Measurements from ENCODE around the gene C1orf35.
A peak's percentile ranks its signal among the peaks of the same experiment; 100 is the strongest.

The C1orf35 gene

GRCh38 chr1:228109962-228110488 is 6.9 kb upstream of the C1orf35 start:
- DNase-seq (ENCODE audit: low spot score): no peak

- DNase-seq (ENCODE audit: low spot score): peak; percentile 94
Measured at GRCh38 chr1:228109073-228109961, 6.2 kb upstream of the C1orf35 start, which contains the start of gene MRPL55. Gene MRPL55 (minus strand): TSS chr1:228109299. CDS start chr1:228108260, 1,039 bp downstream.

GRCh38 chr1:228108742-228109072 is 5.6 kb upstream of the C1orf35 start:
- DNase-seq (ENCODE audit: low spot score): no peak

GRCh38 chr1:228108055-228108690 is 5.0 kb upstream of the C1orf35 start:
- DNase-seq (ENCODE audit: low spot score): no peak

DNA sequence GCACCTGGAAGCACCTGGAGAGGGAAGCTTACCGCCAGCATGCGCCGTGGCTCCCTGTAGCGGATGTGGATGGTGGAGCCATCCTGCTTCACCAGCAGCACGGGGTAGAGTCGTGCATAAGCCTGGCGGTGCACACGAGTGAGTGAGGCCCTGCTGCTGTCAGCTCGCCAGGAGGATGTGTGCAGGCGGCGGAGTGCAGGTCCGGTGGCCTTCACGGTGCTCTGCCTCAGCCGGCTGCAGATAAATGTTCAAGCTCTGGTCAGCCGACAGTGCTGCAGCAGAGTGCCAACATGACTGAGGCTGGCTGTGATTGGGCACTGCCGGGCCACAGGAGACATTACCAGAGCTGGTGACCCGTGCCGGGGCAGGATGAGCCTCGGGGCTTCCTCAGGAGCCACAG is 4.5 kb upstream of the C1orf35 start:
- DNase-seq (ENCODE audit: low spot score): no peak

GRCh38 chr1:228106800-228107054 is 3.6 kb upstream of the C1orf35 start:
- no peak for DNase-seq (ENCODE audit: low spot score)

DNA sequence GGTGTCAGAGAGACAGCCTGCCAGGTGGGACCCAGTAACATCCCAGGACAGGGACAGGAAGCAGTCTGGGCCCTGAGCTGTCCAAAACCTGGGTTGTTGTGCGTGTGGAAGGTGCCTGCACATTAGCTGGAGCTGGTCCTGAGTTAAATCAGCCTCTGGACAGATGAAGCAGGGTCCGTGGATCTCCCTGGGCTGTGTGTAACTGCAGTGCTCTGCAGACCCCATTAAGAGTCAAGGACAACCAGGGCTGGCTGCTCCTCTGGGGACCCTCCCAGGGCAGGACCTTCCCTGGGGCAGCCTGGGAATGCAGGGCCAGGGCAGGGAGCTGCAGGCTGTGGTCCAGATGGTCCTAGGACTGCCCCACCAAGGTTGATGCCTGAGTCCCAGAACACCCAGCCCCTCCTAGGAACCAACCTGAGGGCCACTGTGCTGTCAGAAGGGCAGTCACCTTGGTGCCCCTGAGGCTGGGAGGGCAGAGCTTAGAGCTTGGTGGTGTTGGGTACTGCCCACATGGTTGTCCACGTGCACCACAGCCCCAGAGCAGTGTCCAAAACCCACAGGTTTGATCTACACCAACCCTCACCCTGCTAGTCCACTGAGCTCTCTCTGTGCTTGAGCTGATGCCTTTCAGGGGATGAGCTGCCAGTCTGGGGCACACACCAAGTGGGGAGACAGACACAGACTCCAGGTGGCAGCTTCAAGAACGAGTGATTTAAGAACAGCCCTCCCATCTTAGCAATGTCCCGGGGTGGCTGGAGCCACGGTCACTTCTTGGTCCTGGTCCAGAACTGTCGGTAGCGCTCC is 3.1 kb upstream of the C1orf35 start:
- no peak for DNase-seq (ENCODE audit: low spot score)

GRCh38 chr1:228105270-228105995 is 2.3 kb upstream of the C1orf35 start:
- no peak for DNase-seq (ENCODE audit: low spot score)

DNA sequence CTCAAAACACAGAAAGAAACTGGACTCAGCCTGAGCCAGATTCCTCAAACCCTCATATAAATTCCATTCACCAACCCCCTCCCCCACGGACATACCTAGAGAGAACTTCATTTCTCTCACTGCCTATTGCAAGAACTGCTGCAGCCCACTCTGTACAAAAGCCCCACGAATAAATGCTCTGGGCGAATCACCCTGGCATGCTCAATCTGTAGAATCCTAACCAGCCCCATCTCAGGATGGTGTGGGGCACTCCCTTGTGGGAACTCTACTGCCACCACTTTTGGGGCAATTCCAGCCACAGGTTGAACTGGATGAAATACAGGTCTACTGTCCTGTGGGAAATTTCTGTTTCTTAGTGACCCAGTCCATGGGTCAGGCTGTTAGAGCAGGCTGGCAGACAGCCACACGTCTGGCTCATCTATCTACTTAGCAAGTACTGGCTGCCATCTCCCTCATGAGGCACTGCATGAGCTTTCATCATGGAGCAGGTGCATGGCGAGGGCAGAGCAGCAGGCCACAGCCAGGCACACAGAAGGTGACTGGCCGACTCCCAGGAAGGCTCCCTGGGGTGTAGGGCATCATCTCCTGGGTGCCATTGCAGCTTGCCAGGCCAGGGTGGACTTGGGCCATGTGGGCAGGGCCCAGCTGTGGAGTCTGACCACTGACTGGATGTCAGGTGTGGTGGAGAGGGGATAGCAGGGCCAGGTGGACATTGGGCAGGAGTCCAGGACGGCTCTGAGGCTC is 1.6 kb upstream of the C1orf35 start:
- DNase-seq (ENCODE audit: low spot score): no peak

GRCh38 chr1:228101994-228102790 is 933 bp downstream of the C1orf35 start:
- DNase-seq (ENCODE audit: low spot score): peak; percentile 42

DNA sequence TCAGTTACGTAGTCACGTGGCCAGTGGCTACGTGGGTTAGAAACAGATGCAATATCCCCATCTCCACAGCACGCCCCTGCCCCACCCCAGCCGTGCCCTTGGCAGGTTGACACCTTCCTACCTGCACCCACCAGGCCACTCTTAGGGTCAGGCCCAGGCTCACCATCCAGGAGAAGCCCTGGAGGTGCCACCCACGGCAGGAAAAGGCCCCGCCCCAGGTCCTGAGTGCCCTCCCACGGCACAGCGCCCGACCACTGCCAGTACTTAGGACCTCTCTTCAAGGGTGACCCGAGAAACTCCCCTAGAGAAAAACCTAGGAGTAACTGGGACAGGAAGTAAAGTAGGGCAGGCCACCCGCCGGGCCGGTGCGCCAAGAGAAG is 1.5 kb downstream of the C1orf35 start:
- DNase-seq (ENCODE audit: low spot score): no peak

DNA sequence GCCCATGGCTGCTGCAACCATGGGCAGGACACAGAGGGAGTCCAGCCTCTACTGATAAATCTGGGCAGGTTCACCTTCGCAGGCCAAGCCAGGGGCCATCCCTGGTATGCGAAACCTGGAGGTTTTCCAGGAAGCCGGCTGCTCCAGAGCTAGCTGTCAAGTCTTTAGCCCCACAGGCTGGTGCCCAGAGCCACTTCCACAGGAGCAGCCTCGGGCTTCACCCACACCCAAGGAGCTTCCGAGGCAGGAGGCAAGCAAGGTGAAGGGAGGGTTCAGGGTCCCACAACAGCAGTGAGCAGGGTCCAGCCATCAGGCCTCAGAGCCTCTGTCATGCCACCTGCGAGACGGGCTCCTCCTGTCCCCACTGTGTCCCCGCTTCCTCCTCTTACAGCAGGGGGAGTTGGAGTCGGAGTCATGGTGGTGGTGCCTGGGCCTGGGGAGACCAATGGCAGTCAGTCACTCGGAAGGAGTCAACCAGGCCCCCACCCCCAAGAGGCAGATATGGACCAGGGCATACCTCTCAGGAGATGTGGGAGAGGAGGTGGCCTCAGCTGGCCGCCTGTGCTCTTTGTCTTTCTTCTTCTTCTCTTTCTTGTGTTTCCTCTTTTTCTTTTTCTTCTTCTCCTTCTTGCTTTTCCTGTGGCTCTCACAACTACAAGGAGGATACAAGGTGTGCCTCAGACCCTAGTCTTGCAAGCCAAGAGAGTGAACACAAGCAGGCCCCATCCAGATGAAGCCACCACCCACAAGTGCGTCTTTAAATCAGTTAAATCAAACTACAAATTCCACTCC is 2.1 kb downstream of the C1orf35 start:
- DNase-seq (ENCODE audit: low spot score): no peak

DNA sequence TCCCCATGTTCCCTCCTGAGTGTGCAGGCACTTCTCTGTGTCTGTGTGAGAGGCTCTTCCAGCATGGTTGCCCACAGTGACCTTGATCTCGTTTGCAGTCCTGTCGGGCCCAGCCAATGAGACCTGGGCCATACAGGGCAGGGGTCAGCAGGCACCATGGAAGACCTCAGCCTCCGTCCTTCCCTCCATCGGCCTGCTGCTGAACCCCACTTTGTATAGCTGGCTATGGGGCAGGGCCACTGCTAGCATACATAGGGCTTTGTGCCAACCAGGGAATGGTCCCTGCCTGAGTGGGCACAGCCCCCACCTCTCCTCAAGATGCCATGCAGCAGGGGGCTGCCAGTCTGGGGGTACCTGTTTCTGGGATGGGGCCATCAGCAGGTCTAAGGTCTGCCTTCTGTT is 3.8 kb downstream of the C1orf35 start:
- no peak for DNase-seq (ENCODE audit: low spot score)

GRCh38 chr1:228098323-228098931 is 4.7 kb downstream of the C1orf35 start:
- DNase-seq (ENCODE audit: low spot score): no peak

- no peak for DNase-seq (ENCODE audit: low spot score)
Measured at GRCh38 chr1:228097333-228098081, 5.6 kb downstream of the C1orf35 start.

- DNase-seq (ENCODE audit: low spot score): no peak
Measured at GRCh38 chr1:228096416-228097332, 6.5 kb downstream of the C1orf35 start.

DNA sequence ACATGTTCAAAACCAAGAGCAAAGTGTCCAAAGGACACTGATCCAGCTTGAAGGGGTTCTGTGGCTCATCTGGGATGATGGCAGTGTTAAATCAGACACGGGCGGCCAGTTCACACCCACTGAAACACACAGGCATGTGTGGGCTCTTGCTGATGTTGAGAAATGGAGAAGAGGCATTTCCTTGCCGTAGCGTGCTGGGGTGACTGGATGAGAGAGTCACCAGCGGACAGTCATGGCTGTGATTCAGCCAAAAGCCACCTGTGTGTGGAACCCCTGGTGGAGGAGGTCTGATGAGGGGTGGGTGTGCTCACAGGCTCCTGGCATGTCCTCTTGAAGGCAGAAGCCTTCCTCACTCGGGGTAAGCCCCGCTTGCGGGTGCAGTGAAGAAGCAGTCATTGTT is 7.2 kb downstream of the C1orf35 start:
- no peak for DNase-seq (ENCODE audit: low spot score)
